ENCODE data around the gene OR4F6. TPM values are rescaled to one million over a fixed set of nuclear protein-coding genes. Genes with fewer than 3 reads are reported as not detected.
"Not testable (repeated sequence)": the region's sequence is repeated elsewhere in the genome, so short reads cannot be mapped to it uniquely, and the experiment has no call there.

OR4F6 gene
- not detected for total RNA-seq

GRCh38 chr15:101803209-101803608 lies at the start of gene OR4F6:
TSS of gene OR4F6 (plus strand) at chr15:101803509. CDS start at chr15:101805720, 2,211 bp downstream.
- no peak for DNase-seq
- POLR2A ChIA-PET: no interaction called here
- Mint-ChIP-seq H3K4me3 (no peak within 1 kb of the TSS), H3K27ac (no peak within 1 kb of the TSS), H3K9me3 (no peaks in the 10 kb centered on the region), H3K4me1 (ENCODE audit: low read depth) (no peaks in the 10 kb centered on the region), H3K36me3 (no peaks in the 10 kb centered on the region), H3K27me3 (peaks cover 5% of the 10 kb centered on the region)
- CTCF ChIA-PET: interaction anchor here (0.6 kb wide), 1 partner anchor 136 kb away, joined by 3 read pairs; no protein-coding TSS in a partner anchor
- intact Hi-C loops (cut with micrococcal nuclease): no loop called here

DNA sequence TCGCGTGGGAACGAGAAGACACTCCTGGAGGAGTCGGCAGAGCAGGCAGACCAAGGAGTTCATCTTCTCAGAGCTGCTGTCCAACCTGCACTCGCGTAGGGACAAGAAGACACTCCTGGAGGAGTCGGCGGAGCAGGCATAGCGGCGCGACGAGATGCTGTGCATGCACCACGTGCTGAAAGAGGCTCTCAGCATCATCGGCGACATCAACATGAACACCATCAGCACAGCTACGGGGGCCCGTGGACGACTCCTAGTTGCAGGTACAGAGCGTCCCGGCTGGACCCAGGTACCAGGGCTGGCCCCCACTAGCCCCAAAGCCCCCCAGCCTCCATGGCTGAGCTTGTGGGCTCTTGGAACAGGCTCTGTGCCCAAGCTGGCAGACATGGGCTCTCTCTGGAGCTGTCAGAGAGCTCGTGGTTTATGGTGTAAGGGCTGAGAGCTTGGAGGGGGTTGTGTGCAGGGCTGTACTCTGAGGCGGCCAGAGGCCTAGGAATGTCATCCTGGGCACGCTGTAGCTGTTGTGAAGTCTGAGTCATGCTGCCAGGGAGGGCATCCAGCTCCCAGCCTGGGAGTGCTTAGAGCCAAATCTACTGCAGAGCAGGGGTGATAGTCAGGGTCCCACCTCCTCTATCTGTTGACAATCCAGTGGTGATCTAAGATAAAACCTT lies 38.5 kb upstream of the OR4F6 start:
- H3K4me3 Mint-ChIP-seq; H3K27ac Mint-ChIP-seq; DNase-seq; H3K27me3 Mint-ChIP-seq; H3K36me3 Mint-ChIP-seq; H3K9me3 Mint-ChIP-seq; intact Hi-C loops (cut with micrococcal nuclease); H3K4me1 Mint-ChIP-seq (ENCODE audit: low read depth); POLR2A ChIA-PET; CTCF ChIA-PET: not testable (repeated sequence)

DNA sequence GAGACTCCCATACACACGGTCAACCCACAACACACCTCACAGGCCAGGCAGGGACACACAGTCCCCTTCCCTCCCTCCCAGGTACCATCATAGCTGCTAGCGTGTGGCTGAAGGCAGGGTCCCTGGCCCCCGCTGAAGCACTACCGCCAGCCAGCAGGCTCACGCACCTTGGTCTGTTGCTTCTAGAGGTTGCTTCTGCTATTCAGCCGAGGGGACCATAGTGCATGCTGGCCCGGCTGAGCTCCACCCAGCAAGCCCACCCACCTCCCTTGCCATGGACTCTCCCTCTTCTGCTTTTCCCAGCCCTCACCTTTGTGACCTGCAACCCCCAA lies 38.0 kb upstream of the OR4F6 start:
- H3K36me3 Mint-ChIP-seq: not testable (repeated sequence)

GRCh38 chr15:101765772-101766456 lies 37.4 kb upstream of the OR4F6 start:
- intact Hi-C loops (cut with micrococcal nuclease): no loop called here
- Mint-ChIP-seq H3K4me3 (no peak overlapping the region), H3K27me3 (no peaks in the 10 kb centered on the region), H3K4me1 (ENCODE audit: low read depth) (no peaks in the 10 kb centered on the region), H3K27ac (no peak overlapping the region), H3K9me3 (no peaks in the 10 kb centered on the region), H3K36me3 (no peaks in the 10 kb centered on the region)
- ChIA-PET CTCF (interaction anchor here (1.1 kb wide), 1 partner anchor 1967 kb away, joined by 3 read pairs; no protein-coding TSS in a partner anchor), POLR2A (no interaction called here)
- DNase-seq: no peak

More for the DNA sequence above, 38.0 kb upstream of the OR4F6 start:
- H3K4me3 Mint-ChIP-seq; CTCF ChIA-PET; H3K9me3 Mint-ChIP-seq; H3K4me1 Mint-ChIP-seq (ENCODE audit: low read depth); H3K27ac Mint-ChIP-seq; intact Hi-C loops (cut with micrococcal nuclease); POLR2A ChIA-PET; H3K27me3 Mint-ChIP-seq; DNase-seq: not testable (repeated sequence)

GRCh38 chr15:101767083-101767640 lies 36.1 kb upstream of the OR4F6 start:
- H3K36me3 Mint-ChIP-seq; H3K27ac Mint-ChIP-seq; H3K9me3 Mint-ChIP-seq; H3K27me3 Mint-ChIP-seq; CTCF ChIA-PET; DNase-seq; POLR2A ChIA-PET; H3K4me1 Mint-ChIP-seq (ENCODE audit: low read depth); H3K4me3 Mint-ChIP-seq; intact Hi-C loops (cut with micrococcal nuclease): not testable (repeated sequence)

- H3K27ac Mint-ChIP-seq: no peak overlapping the region
- ChIA-PET POLR2A (no interaction called here), CTCF (no interaction called here)
Observed at GRCh38 chr15:101772921-101773320, 30.4 kb upstream of the OR4F6 start.

DNA sequence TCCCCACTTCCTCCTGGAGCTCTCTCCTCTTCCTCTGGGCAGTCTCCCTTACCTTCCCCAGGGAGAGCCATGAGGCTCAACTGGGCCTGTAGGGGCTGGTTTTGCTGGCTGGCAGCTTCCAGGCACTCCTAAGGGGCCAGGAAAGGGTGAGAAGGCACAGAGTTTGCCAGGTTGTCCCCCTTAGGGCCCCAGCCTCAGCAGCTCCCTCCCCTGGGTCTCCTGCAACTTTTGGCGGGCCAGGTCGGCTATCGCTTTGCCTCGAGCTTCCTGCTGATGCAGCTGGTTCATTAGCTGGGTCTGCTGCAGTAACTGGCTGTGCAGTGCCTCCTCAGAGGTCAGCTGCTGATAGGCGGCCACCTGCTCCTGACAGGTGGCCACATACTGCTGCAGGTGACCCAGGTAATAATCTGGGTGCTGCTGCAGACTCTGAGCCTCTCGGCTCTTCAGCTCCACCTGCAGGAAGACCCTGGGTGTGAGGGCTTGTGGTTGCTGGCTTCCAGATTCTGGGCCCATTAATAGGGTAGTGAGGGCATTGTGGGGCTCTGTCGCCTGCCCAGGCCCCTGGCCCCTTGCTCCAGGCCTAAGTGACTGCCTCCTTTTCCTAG lies 29.7 kb upstream of the OR4F6 start:
- Mint-ChIP-seq H3K36me3 (peaks cover 2% of the 10 kb centered on the region), H3K4me1 (ENCODE audit: low read depth) (no peaks in the 10 kb centered on the region), H3K27ac (no peak overlapping the region), H3K9me3 (no peaks in the 10 kb centered on the region), H3K4me3 (no peak overlapping the region), H3K27me3 (no peaks in the 10 kb centered on the region)
- peak; percentile 29 for DNase-seq
- POLR2A ChIA-PET: no interaction called here
- CTCF ChIA-PET: no interaction called here
- intact Hi-C loops (cut with micrococcal nuclease): no loop called here

More at GRCh38 chr15:101772921-101773320, 30.4 kb upstream of the OR4F6 start:
- no peaks in the 10 kb centered on the region for H3K27me3 Mint-ChIP-seq
- no peaks in the 10 kb centered on the region for H3K9me3 Mint-ChIP-seq
- DNase-seq: no peak
- no peaks in the 10 kb centered on the region for H3K4me1 Mint-ChIP-seq (ENCODE audit: low read depth)
- H3K36me3 Mint-ChIP-seq: peaks cover 2% of the 10 kb centered on the region
- intact Hi-C loops (cut with micrococcal nuclease): no loop called here
- no peak overlapping the region for H3K4me3 Mint-ChIP-seq

GRCh38 chr15:101775136-101775535 lies 28.2 kb upstream of the OR4F6 start:
- POLR2A ChIA-PET: no interaction called here
- no peak overlapping the region for H3K4me3 Mint-ChIP-seq
- DNase-seq: no peak
- H3K9me3 Mint-ChIP-seq: no peaks in the 10 kb centered on the region
- H3K36me3 Mint-ChIP-seq: peaks cover 2% of the 10 kb centered on the region
- H3K27ac Mint-ChIP-seq: no peak overlapping the region
- H3K27me3 Mint-ChIP-seq: no peaks in the 10 kb centered on the region
- CTCF ChIA-PET: no interaction called here
- intact Hi-C loops (cut with micrococcal nuclease): no loop called here
- H3K4me1 Mint-ChIP-seq (ENCODE audit: low read depth): no peaks in the 10 kb centered on the region

GRCh38 chr15:101778576-101778975 lies 24.7 kb upstream of the OR4F6 start:
- H3K9me3 Mint-ChIP-seq; POLR2A ChIA-PET; DNase-seq; H3K27me3 Mint-ChIP-seq; intact Hi-C loops (cut with micrococcal nuclease); H3K36me3 Mint-ChIP-seq; CTCF ChIA-PET; H3K4me1 Mint-ChIP-seq (ENCODE audit: low read depth); H3K4me3 Mint-ChIP-seq; H3K27ac Mint-ChIP-seq: not testable (repeated sequence)

DNA sequence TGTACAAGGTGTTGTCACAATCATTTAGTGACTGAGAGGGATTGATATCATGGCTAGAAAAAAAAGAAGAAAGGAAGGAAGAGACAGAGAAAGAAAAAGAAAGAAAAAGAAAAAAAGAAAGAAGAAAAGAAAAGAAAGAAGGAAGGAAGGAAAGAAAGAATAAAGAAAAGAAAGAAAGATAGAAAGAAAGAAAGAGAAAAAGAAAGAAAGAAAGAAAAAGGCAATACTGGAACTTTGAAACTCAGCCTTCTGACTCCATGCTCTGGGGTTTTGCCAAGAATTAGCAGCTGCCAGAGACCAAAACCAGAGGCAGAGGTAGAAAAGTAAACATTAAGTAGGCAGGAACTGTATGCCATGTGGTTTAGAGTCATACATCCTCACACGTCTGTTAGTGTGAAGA lies 23.1 kb upstream of the OR4F6 start:
- POLR2A ChIA-PET; CTCF ChIA-PET; intact Hi-C loops (cut with micrococcal nuclease); DNase-seq; H3K4me3 Mint-ChIP-seq; H3K4me1 Mint-ChIP-seq (ENCODE audit: low read depth); H3K27ac Mint-ChIP-seq; H3K9me3 Mint-ChIP-seq; H3K36me3 Mint-ChIP-seq; H3K27me3 Mint-ChIP-seq: not testable (repeated sequence)

- Mint-ChIP-seq H3K27ac (no peak overlapping the region), H3K27me3 (peaks cover 14% of the 10 kb centered on the region), H3K4me3 (no peak overlapping the region), H3K4me1 (ENCODE audit: low read depth) (no peaks in the 10 kb centered on the region), H3K9me3 (no peaks in the 10 kb centered on the region), H3K36me3 (no peaks in the 10 kb centered on the region)
- ChIA-PET POLR2A (no interaction called here), CTCF (no interaction called here)
- intact Hi-C loops (cut with micrococcal nuclease): no loop called here
- no peak for DNase-seq
Observed at GRCh38 chr15:101781928-101782327, 21.4 kb upstream of the OR4F6 start.

- Mint-ChIP-seq H3K27ac (no peak overlapping the region), H3K4me3 (no peak overlapping the region), H3K27me3 (peaks cover 14% of the 10 kb centered on the region), H3K4me1 (ENCODE audit: low read depth) (no peaks in the 10 kb centered on the region), H3K36me3 (no peaks in the 10 kb centered on the region), H3K9me3 (no peaks in the 10 kb centered on the region)
- intact Hi-C loops (cut with micrococcal nuclease): no loop called here
- CTCF ChIA-PET: no interaction called here
- POLR2A ChIA-PET: no interaction called here
- DNase-seq: no peak
Observed at GRCh38 chr15:101784644-101785043, 18.7 kb upstream of the OR4F6 start.

DNA sequence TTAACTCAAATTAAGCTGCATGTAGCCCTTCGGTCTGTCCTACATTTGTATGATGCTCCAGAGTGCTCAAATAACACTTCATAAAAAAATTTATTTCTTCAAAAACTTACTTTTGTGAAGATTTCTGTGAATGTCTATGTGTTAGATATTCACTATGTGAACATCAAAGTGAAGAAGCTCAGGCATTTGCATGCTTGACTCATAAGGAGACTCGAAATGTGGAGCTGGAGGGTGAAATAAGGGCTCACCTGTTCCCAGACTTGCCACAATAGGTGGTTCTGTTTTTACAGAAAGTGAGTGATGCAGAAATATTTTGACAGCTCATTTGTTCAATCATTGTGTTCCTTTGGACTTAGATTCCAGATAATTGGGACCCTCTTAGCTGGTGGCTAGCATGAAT lies 16.9 kb upstream of the OR4F6 start:
- DNase-seq: not testable (repeated sequence)

More for the DNA sequence above, 16.9 kb upstream of the OR4F6 start:
- H3K4me1 Mint-ChIP-seq (ENCODE audit: low read depth); H3K9me3 Mint-ChIP-seq; H3K4me3 Mint-ChIP-seq; intact Hi-C loops (cut with micrococcal nuclease); POLR2A ChIA-PET; H3K36me3 Mint-ChIP-seq; H3K27ac Mint-ChIP-seq; CTCF ChIA-PET: not testable (repeated sequence)
- peaks cover 11% of the 10 kb centered on the region for H3K27me3 Mint-ChIP-seq
